HS-27A (cell line): ENCODE results near the gene PCDHB7.
"Not testable (repeated sequence)": the region's sequence is repeated elsewhere in the genome, so short reads cannot be mapped to it uniquely, and the experiment has no call there.

ENCODE experiments used
- DNase-seq: peaks from one replicate; pipeline ENCODE4 v3.0.0-alpha.2; 2012; ENCODE audit warnings: low read depth, missing footprints

PCDHB7 gene

GRCh38 chr5:141180313-141180712 lies 7.9 kb downstream of the PCDHB7 start:
- no peak for DNase-seq

- no peak for DNase-seq
Measured at GRCh38 chr5:141182248-141182647, 9.8 kb downstream of the PCDHB7 start, which contains the start of gene PCDHB16. PCDHB16 (plus strand) TSS chr5:141182387; CDS start chr5:141182560, 173 bp downstream.

DNA sequence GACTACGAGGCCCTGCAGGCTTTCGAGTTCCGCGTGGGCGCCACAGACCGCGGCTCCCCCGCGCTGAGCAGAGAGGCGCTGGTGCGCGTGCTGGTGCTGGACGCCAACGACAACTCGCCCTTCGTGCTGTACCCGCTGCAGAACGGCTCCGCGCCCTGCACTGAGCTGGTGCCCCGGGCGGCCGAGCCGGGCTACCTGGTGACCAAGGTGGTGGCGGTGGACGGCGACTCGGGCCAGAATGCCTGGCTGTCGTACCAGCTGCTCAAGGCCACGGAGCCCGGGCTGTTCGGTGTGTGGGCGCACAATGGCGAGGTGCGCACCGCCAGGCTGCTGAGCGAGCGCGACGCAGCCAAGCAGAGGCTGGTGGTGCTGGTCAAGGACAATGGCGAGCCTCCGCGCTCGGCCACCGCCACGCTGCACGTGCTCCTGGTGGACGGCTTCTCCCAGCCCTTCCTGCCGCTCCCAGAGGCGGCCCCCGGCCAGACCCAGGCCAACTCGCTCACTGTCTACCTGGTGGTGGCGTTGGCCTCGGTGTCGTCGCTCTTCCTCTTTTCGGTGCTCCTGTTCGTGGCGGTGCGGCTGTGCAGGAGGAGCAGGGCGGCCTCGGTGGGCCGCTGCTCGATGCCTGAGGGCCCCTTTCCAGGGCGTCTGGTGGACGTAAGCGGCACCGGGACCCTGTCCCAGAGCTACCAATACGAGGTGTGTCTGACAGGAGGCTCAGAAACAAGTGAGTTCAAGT lies 11.8 kb downstream of the PCDHB7 start:
- DNase-seq, result not testable (repeated sequence)

- DNase-seq, result no peak
Measured at GRCh38 chr5:141186897-141187512, 14.6 kb downstream of the PCDHB7 start, which contains the start of gene PCDHB9. PCDHB9 (plus strand) TSS chr5:141187161; CDS start chr5:141187319, 158 bp downstream.

GRCh38 chr5:141188682-141189081 lies 16.2 kb downstream of the PCDHB7 start:
- DNase-seq, result not testable (repeated sequence)

GRCh38 chr5:141189131-141189530 lies 16.7 kb downstream of the PCDHB7 start:
- DNase-seq, result not testable (repeated sequence)

- DNase-seq, result no peak
Measured at GRCh38 chr5:141192110-141192725, 19.8 kb downstream of the PCDHB7 start, which contains the start of gene PCDHB10. PCDHB10 (plus strand) TSS chr5:141192353; CDS start chr5:141192553, 200 bp downstream.

DNA sequence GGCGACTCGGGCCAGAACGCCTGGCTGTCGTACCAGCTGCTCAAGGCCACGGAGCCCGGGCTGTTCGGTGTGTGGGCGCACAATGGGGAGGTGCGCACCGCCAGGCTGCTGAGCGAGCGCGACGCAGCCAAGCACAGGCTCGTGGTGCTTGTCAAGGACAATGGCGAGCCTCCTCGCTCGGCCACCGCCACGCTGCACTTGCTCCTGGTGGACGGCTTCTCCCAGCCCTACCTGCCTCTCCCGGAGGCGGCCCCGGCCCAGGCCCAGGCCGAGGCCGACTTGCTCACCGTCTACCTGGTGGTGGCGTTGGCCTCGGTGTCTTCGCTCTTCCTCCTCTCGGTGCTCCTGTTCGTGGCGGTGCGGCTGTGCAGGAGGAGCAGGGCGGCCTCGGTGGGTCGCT lies 21.9 kb downstream of the PCDHB7 start:
- not testable (repeated sequence) for DNase-seq

DNA sequence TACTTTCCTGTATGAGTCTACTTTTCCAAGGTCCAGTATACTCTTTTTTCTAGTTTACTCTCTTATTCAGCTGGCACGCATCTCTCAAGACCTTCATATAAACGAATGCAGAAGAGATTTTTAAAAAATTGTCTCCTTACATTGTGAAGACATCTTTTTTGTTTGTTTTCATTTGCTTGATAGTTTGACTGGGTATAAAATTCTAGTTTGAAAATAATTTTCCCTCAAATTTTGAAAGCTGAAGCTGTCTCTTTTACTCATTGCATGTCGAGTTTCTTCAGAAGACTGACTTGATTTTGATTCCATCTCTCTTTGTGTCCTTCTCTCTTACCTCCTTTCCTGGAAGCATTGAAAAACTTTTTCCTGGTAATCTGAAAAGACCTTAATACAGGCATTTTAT lies 23.9 kb downstream of the PCDHB7 start:
- DNase-seq, result no peak

- no peak for DNase-seq
Measured at GRCh38 chr5:141199359-141200235, 27.2 kb downstream of the PCDHB7 start, which contains the start of gene PCDHB11. PCDHB11 (plus strand) TSS chr5:141199627; CDS start chr5:141199775, 148 bp downstream.

GRCh38 chr5:141201126-141201525 lies 28.7 kb downstream of the PCDHB7 start:
- not testable (repeated sequence) for DNase-seq

- not testable (repeated sequence) for DNase-seq
Measured at GRCh38 chr5:141201646-141202045, 29.2 kb downstream of the PCDHB7 start.

DNA sequence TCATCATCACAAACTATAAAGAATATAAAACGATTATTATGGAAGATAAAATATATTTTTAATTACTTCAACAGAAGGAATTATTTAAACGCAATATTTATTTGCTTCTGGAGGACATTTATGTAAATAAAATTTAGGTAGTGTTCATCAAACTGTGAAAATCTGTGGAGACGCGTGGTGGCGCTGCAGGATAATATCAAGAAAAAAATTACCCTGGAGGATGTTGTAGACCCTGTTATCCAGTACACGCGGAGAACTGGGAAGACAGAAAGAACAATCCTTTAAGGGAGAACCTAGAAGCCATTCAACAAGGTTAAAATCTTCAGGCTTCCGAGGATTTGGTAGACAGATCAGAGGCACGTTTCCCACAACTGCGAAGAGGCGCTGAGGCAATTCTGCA lies 36.0 kb downstream of the PCDHB7 start, which contains the start of gene PCDHB12:
Gene PCDHB12, plus strand, starts transcription at position 242 of the 400 bp plus-strand sequence. CDS start 189 bp downstream, outside the sequence.
- DNase-seq, result no peak

DNA sequence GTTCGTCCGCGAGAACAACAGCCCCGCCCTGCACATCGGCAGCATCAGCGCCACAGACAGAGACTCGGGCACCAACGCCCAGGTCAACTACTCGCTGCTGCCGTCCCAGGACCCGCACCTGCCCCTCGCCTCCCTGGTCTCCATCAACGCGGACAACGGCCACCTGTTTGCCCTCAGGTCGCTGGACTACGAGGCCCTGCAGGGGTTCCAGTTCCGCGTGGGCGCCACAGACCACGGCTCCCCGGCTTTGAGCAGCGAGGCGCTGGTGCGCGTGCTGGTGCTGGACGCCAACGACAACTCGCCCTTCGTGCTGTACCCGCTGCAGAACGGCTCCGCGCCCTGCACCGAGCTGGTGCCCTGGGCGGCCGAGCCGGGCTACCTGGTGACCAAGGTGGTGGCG lies 37.8 kb downstream of the PCDHB7 start:
- not testable (repeated sequence) for DNase-seq

DNA sequence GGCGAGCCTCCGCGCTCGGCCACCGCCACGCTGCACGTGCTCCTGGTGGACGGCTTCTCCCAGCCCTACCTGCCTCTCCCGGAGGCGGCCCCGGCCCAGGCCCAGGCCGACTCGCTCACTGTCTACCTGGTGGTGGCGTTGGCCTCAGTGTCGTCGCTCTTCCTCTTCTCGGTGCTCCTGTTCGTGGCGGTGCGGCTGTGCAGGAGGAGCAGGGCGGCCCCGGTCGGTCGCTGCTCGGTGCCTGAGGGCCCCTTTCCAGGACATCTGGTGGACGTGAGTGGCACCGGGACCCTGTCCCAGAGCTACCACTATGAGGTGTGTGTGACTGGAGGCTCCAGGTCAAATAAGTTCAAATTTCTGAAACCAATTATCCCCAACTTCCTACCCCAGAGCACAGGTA lies 38.4 kb downstream of the PCDHB7 start:
- not testable (repeated sequence) for DNase-seq

- not testable (repeated sequence) for DNase-seq
Measured at GRCh38 chr5:141213656-141214339, 41.4 kb downstream of the PCDHB7 start, which contains the start of gene PCDHB13. PCDHB13 (plus strand) TSS chr5:141213919; CDS start chr5:141214124, 205 bp downstream.

GRCh38 chr5:141214583-141214982 lies 42.1 kb downstream of the PCDHB7 start:
- DNase-seq, result not testable (repeated sequence)

DNA sequence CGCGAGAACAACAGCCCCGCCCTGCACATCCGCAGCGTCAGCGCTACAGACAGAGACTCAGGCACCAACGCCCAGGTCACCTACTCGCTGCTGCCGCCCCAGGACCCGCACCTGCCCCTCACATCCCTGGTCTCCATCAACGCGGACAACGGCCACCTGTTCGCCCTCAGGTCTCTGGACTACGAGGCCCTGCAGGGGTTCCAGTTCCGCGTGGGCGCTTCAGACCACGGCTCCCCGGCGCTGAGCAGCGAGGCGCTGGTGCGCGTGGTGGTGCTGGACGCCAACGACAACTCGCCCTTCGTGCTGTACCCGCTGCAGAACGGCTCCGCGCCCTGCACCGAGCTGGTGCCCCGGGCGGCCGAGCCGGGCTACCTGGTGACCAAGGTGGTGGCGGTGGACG lies 43.1 kb downstream of the PCDHB7 start:
- DNase-seq, result not testable (repeated sequence)

DNA sequence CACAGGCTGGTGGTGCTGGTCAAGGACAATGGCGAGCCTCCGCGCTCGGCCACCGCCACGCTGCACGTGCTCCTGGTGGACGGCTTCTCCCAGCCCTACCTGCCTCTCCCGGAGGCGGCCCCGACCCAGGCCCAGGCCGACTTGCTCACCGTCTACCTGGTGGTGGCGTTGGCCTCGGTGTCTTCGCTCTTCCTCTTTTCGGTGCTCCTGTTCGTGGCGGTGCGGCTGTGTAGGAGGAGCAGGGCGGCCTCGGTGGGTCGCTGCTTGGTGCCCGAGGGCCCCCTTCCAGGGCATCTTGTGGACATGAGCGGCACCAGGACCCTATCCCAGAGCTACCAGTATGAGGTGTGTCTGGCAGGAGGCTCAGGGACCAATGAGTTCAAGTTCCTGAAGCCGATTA lies 43.6 kb downstream of the PCDHB7 start:
- DNase-seq, result not testable (repeated sequence)

DNA sequence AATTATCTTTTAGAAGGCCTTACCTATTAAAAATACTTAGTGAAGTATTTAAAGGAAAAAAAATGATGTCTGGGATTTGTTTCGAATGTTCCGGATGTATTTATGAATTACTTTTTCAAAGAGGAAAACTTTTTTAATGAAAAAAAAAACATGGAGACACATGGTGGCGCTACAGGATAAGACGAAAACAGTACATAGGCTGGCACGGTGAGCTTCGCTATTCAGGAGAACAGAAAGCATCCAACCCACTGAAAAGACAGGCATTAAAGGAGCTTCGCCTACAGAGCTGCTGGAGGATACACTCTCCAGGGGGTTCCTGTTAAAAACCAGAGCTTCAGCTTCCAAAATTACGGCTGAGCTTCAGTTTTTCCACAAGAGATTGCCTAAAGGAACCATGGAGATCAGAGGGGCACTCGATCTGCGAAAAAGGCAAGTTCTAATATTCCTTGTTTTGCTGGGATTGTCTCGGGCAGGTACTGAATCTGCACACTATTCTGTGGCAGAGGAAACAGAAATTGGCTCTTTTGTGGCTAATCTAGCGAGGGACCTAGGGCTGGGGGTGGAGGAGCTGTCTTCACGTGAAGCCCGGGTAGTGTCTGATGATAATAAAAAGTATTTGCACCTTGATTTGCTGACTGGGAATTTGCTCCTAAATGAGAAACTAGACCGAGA lies 50.8 kb downstream of the PCDHB7 start, which contains the start of gene PCDHB14:
Gene PCDHB14, plus strand, starts transcription at position 232 of the 672 bp plus-strand sequence. Its CDS starts 163 bp downstream, at position 395.
- DNase-seq, result no peak
